Colonic mucosa (tissue), 4 donors: ENCODE results near the gene RPUSD1. TPM values are rescaled to one million over a fixed set of nuclear protein-coding genes. Genes with fewer than 3 reads are reported as not detected.

Experiments used
- DNase-seq: peaks from one replicate; pipeline ENCODE4 v3.0.0-alpha.2; 2020
- H3K27ac ChIP-seq: fragments of 200-600 bp; one replicate; pipeline ENCODE4 v1.8.0; 2021
- H3K27me3 ChIP-seq: fragments of 200-600 bp; one replicate; pipeline ENCODE4 v1.8.0; 2021
- H3K36me3 ChIP-seq: fragments of 200-600 bp; one replicate; pipeline ENCODE4 v1.8.0; 2021
- H3K4me1 ChIP-seq: fragments of 200-600 bp; one replicate; pipeline ENCODE4 v1.8.0; 2021; ENCODE audit warnings: mild to moderate bottlenecking
- H3K4me3 ChIP-seq: fragments of 200-600 bp; one replicate; pipeline ENCODE4 v1.8.0; 2021
- H3K9ac ChIP-seq, 2 donors: one replicate each; pipeline ENCODE4 v1.7.0; 2013; ENCODE audit warnings: control low read depth in 2 of 2, low read depth in 2 of 2, low read length in 2 of 2
- H3K9me3 ChIP-seq: fragments of 200-600 bp; one replicate; pipeline ENCODE4 v1.8.0; 2021
- intact Hi-C: fragments of 100-400 bp; cut with DNase I; formaldehyde crosslinking; loops from one replicate; pipeline ENCODE4 v1.14.1; 2022
- total RNA-seq, 2 donors: library from RNA; stranded (reverse); fragmentation: NEBNext Ultra II Directional in 1 of 2; extraction: Animal tissue kit (Norgen Biotek cat#: 25700) in 1 of 2; gene quantifications; one replicate each; pipeline ENCODE4 v1.2.1, GENCODE V29; 2021
- TF ChIP-seq, protein P1 (sequence below): fragments of 200-600 bp; IDR thresholded peaks from one replicate; pipeline ENCODE4 v1.8.0; 2022; ENCODE audit warnings: antibody characterized with exemption, mild to moderate bottlenecking
- donor health status: healthy.
- donor health status: DM: no; HTN: no; CAD: no.
- donor health status: DM: no; HTN: no; CAD: no.

Gene RPUSD1
- total RNA-seq, 2 donors from 2014 or later = 17.3 to 35.6 TPM

DNA sequence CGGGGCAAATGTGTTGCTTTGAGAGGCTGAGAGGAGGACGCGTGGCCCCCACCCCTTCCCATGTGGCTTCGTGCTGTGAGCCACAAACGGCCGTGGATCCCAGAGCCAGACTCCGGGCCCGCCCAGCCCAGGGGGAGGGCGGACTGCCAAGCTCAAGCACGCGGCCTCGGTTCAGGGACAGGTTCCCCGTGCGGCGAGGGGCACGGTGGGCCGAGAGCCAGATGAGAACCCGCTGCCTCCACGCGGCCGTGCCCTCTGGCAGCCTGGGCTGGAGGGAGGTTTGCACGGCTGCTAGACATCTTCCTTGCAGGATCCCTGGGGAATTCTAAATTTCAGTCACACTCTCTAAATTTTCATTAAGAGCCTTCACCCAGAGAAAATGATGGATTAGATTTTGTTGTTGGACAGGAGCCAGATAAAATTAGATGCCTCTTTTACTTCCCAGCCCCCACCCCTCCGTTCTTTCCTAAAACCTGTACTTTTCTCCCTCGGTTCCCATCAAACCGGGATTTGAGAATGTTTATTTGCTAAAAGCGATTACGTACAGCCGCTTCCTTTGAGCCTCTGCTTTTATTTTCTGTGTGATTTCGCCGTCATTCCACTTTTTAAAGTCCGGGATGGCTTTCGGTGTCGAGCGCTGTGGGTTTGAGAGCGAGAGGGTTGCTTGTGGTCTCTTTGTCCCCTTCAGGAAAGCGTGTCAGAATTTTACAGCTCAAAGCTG is 37.3 kb upstream of the RPUSD1 start:
- intact Hi-C loops = no loop called here
- TF ChIP-seq, protein P1, sequence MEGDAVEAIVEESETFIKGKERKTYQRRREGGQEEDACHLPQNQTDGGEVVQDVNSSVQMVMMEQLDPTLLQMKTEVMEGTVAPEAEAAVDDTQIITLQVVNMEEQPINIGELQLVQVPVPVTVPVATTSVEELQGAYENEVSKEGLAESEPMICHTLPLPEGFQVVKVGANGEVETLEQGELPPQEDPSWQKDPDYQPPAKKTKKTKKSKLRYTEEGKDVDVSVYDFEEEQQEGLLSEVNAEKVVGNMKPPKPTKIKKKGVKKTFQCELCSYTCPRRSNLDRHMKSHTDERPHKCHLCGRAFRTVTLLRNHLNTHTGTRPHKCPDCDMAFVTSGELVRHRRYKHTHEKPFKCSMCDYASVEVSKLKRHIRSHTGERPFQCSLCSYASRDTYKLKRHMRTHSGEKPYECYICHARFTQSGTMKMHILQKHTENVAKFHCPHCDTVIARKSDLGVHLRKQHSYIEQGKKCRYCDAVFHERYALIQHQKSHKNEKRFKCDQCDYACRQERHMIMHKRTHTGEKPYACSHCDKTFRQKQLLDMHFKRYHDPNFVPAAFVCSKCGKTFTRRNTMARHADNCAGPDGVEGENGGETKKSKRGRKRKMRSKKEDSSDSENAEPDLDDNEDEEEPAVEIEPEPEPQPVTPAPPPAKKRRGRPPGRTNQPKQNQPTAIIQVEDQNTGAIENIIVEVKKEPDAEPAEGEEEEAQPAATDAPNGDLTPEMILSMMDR = no peak
- H3K4me1 ChIP-seq = no peaks in the 10 kb centered on the region
- H3K4me3 ChIP-seq = no peak overlapping the region
- H3K9me3 ChIP-seq = no peaks in the 10 kb centered on the region
- no peak overlapping the region for H3K9ac ChIP-seq
- no peak for DNase-seq
- H3K36me3 ChIP-seq = no peaks in the 10 kb centered on the region
- no peak overlapping the region for H3K27ac ChIP-seq
- no peaks in the 10 kb centered on the region for H3K27me3 ChIP-seq

DNA sequence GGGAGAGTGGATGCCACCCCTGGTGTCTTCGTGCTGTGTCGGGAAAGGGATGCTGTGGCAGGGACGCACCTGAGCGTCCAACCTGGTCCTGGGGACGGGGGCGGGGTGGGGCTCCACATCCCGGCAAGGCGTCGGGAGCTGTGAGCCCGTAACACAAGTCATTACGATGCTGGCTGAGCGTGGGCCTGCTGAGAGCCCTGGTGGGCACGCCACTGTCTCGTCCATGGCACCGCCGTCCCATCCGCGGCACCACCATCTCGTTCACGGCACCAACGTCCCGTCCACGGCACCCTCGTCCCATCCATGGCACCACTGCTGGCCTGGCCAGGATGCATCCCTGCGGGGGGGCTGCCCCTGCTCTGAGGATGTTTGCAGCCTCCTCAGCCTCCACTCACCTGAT is 36.4 kb upstream of the RPUSD1 start:
- H3K9me3 ChIP-seq = no peaks in the 10 kb centered on the region
- no peaks in the 10 kb centered on the region for H3K27me3 ChIP-seq
- intact Hi-C loops = no loop called here
- no peaks in the 10 kb centered on the region for H3K36me3 ChIP-seq
- TF ChIP-seq, protein P1 = no peak
- H3K27ac ChIP-seq = no peak overlapping the region
- no peak for DNase-seq
- H3K9ac ChIP-seq = no peak overlapping the region
- H3K4me1 ChIP-seq = no peaks in the 10 kb centered on the region
- no peak overlapping the region for H3K4me3 ChIP-seq

DNA sequence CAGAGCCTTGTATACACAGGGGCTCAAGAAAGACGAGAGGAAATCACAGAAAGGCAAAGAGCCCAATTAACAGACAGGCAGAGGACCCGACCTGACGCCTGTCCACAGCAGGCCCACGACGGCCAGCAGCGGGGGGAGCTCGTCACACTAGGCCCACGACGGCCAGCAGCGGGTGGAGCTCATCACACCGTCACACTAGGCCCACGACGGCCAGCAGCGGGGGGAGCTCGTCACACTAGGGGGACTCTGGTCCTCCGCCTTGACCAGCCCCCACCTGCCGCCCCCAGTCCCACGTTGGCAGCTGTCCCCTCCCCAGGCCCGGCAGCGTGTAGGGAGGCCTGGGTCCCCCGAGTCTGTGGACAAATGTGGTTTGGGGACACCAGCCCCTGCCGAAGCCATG is 36.0 kb upstream of the RPUSD1 start:
- H3K27ac ChIP-seq = no peak overlapping the region
- H3K36me3 ChIP-seq = no peaks in the 10 kb centered on the region
- DNase-seq = no peak
- TF ChIP-seq, protein P1 = no peak
- intact Hi-C loops = no loop called here
- H3K27me3 ChIP-seq = no peaks in the 10 kb centered on the region
- H3K9ac ChIP-seq = no peak overlapping the region
- H3K4me3 ChIP-seq = no peak overlapping the region
- no peaks in the 10 kb centered on the region for H3K9me3 ChIP-seq
- H3K4me1 ChIP-seq = no peaks in the 10 kb centered on the region

DNA sequence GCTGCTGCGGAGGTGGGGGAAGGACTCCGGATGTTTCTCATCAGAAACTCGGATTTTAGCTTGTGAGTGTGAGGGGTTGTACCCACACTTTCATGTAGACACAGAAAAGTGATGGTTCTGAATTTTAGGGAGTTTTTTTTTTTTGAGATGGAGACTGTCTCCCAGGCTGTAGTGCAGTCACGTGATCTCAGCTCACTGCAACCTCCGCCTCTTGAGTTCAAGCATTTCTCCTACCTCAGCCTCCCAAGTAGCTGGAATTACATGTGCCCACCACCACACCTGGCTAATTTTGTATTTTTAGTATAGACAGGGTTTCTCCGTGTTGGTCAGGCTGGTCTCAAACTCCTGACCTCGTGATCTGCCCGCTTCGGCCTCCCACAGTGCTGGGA is 34.7 kb upstream of the RPUSD1 start:
- no peak for DNase-seq
- no peaks in the 10 kb centered on the region for H3K4me1 ChIP-seq
- no peaks in the 10 kb centered on the region for H3K36me3 ChIP-seq
- no peaks in the 10 kb centered on the region for H3K27me3 ChIP-seq
- no peak overlapping the region for H3K9ac ChIP-seq
- H3K9me3 ChIP-seq = no peaks in the 10 kb centered on the region
- no peak overlapping the region for H3K4me3 ChIP-seq
- TF ChIP-seq, protein P1 = no peak
- intact Hi-C loops = no loop called here
- H3K27ac ChIP-seq = no peak overlapping the region

DNA sequence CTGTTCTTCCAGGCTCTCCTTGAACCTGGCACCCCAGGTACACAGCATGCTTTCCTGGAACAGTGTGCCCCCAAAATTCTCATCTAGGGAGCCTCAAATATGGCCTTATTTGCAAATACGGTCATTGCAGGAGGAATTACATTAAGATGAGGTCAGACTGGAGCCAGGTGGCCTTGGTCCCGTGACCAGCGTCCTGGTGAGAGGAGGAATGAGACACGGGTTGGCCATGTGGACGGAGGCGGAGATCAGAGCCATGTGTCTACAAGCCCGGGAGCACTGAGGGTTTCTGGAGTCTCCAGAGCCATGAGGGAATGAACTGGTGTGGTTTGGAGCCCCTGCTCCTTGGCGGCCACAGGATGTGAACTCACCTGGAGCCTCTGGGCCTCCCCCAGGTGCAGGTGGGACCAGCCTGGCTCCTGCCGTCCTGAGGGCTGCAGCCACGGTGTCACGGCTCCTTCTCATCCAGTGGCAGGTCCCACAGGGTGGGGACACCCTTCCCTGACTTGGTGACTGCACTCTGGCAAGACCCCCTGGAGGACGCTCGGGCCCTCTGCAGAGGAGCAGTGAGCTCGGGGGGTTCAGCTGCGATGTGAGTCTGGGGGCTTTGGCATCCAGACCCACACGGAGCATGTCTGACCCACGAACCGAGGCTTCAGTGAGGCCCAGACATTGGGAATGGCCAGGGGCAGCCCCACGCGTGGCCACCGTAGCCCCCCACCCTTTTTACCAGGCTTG is 34.2 kb upstream of the RPUSD1 start:
- Histone ChIP-seq H3K27me3 (peaks cover 3% of the 10 kb centered on the region), H3K4me1 (no peaks in the 10 kb centered on the region), H3K36me3 (no peaks in the 10 kb centered on the region), H3K4me3 (no peak overlapping the region), H3K9ac (no peak overlapping the region), H3K27ac (no peak overlapping the region), H3K9me3 (no peaks in the 10 kb centered on the region)
- intact Hi-C loops = no loop called here
- TF ChIP-seq, protein P1 = no peak
- no peak for DNase-seq
